ENCODE measurements around the gene MBD3L4.
"Not testable (repeated sequence)": the region's sequence is repeated elsewhere in the genome, so short reads cannot be mapped to it uniquely, and the experiment has no call there.

DNA sequence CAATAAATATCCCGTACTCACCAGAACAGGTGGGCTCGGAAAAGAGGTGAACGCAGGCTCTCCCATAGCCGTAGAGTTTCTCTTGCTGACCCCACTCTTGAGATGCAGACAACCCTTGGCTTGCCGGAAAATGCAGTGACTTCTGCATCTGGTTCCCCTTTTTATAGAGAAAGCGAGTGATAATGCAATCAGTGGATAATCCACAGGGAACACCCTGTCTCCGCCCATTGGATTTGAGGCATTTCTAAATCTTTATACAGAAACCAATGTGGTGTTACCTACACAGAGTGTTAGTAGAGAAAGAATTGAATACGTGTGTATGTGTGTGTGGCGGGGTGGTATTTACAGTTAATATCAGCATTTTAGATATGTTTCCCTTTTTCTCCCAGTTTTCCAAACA is at the start of gene MBD3L4:
- TF ChIP-seq, protein P1, sequence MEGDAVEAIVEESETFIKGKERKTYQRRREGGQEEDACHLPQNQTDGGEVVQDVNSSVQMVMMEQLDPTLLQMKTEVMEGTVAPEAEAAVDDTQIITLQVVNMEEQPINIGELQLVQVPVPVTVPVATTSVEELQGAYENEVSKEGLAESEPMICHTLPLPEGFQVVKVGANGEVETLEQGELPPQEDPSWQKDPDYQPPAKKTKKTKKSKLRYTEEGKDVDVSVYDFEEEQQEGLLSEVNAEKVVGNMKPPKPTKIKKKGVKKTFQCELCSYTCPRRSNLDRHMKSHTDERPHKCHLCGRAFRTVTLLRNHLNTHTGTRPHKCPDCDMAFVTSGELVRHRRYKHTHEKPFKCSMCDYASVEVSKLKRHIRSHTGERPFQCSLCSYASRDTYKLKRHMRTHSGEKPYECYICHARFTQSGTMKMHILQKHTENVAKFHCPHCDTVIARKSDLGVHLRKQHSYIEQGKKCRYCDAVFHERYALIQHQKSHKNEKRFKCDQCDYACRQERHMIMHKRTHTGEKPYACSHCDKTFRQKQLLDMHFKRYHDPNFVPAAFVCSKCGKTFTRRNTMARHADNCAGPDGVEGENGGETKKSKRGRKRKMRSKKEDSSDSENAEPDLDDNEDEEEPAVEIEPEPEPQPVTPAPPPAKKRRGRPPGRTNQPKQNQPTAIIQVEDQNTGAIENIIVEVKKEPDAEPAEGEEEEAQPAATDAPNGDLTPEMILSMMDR (IDR thresholded peaks at IDR 0.05 in 2 of 3, conservative IDR thresholded peaks at IDR 0.05 in 1 of 3; ENCODE audit: borderline replicate concordance in 1 of 3, insufficient read depth in 1 of 3, low read depth in 2 of 3, low read length in 2 of 3): not testable (repeated sequence)
- TF ChIP-seq POLR2A (IDR thresholded peaks at IDR 0.05; ENCODE audit: borderline replicate concordance, extremely low read depth, insufficient read depth, insufficient read length); CEBPB (IDR thresholded peaks at IDR 0.05; ENCODE audit: low read depth); YY1 (IDR thresholded peaks at IDR 0.05; ENCODE audit: extremely low read depth, insufficient replicate concordance, low read depth, low read length); RAD21 (IDR thresholded peaks at IDR 0.05; ENCODE audit: low read depth); EZH2 (IDR thresholded peaks at IDR 0.05); SIN3A (IDR thresholded peaks at IDR 0.05; ENCODE audit: low read depth); ELF1 (IDR thresholded peaks at IDR 0.05; ENCODE audit: borderline replicate concordance, low read depth): not testable (repeated sequence)
- TF ChIP-seq, protein P2, sequence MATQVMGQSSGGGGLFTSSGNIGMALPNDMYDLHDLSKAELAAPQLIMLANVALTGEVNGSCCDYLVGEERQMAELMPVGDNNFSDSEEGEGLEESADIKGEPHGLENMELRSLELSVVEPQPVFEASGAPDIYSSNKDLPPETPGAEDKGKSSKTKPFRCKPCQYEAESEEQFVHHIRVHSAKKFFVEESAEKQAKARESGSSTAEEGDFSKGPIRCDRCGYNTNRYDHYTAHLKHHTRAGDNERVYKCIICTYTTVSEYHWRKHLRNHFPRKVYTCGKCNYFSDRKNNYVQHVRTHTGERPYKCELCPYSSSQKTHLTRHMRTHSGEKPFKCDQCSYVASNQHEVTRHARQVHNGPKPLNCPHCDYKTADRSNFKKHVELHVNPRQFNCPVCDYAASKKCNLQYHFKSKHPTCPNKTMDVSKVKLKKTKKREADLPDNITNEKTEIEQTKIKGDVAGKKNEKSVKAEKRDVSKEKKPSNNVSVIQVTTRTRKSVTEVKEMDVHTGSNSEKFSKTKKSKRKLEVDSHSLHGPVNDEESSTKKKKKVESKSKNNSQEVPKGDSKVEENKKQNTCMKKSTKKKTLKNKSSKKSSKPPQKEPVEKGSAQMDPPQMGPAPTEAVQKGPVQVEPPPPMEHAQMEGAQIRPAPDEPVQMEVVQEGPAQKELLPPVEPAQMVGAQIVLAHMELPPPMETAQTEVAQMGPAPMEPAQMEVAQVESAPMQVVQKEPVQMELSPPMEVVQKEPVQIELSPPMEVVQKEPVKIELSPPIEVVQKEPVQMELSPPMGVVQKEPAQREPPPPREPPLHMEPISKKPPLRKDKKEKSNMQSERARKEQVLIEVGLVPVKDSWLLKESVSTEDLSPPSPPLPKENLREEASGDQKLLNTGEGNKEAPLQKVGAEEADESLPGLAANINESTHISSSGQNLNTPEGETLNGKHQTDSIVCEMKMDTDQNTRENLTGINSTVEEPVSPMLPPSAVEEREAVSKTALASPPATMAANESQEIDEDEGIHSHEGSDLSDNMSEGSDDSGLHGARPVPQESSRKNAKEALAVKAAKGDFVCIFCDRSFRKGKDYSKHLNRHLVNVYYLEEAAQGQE (IDR thresholded peaks at IDR 0.05; ENCODE audit: low read depth): not testable (repeated sequence)
